Liver (tissue), 9 donors: Measurements from ENCODE around the gene RNU2-63P. TPM values are rescaled to one million over a fixed set of nuclear protein-coding genes. Genes with fewer than 3 reads are reported as not detected.

Experiments used
- DNase-seq: peaks from one replicate; pipeline ENCODE4 v3.0.0-alpha.2; 2017; ENCODE audit warnings: low spot score
- H3K27ac ChIP-seq, 2 donors: one replicate each; pipeline ENCODE4 v1.7.0; 2013; ENCODE audit warnings: inconsistent platforms in 2 of 2, low read length in 2 of 2, control low read depth in 1 of 2, low read depth in 1 of 2, mild to moderate bottlenecking in 1 of 2
- H3K27me3 ChIP-seq, 4 donors: one replicate each; pipeline versions ENCODE4 v1.6.1 to v1.7.0; 2013; ENCODE audit warnings: low read length in 3 of 4, inconsistent platforms in 1 of 4, mild to moderate bottlenecking in 1 of 4, moderate library complexity in 1 of 4; ENCODE audit not compliant: control insufficient read depth in 4 of 4, insufficient read depth in 4 of 4
- H3K36me3 ChIP-seq, 4 donors: one replicate each; pipeline versions ENCODE4 v1.6.1 to v1.7.0; 2013; ENCODE audit warnings: low read length in 3 of 4, mild to moderate bottlenecking in 3 of 4, low read depth in 1 of 4, moderate library complexity in 1 of 4; ENCODE audit not compliant: control insufficient read depth in 4 of 4, insufficient read depth in 3 of 4
- H3K4me1 ChIP-seq, 4 donors: one replicate each; pipeline versions ENCODE4 v1.6.1 to v1.7.0; 2013; ENCODE audit warnings: low read length in 3 of 4, mild to moderate bottlenecking in 3 of 4, moderate library complexity in 1 of 4; ENCODE audit not compliant: control insufficient read depth in 4 of 4, insufficient read depth in 4 of 4
- H3K4me3 ChIP-seq, 3 donors: one replicate each; pipeline versions ENCODE4 v1.6.1 to v1.7.0; 2013; ENCODE audit warnings: low read length in 3 of 3, control low read depth in 1 of 3, low read depth in 1 of 3, mild to moderate bottlenecking in 1 of 3
- H3K9ac ChIP-seq, 2 donors: one replicate each; pipeline ENCODE4 v1.7.0; 2013; ENCODE audit warnings: low read length in 2 of 2, mild to moderate bottlenecking in 2 of 2, moderate library complexity in 2 of 2, control low read depth in 1 of 2, low read depth in 1 of 2
- H3K9me3 ChIP-seq, 4 donors: one replicate each; pipeline versions ENCODE4 v1.6.1 to v1.7.0; 2013; ENCODE audit warnings: low read length in 3 of 4; ENCODE audit not compliant: control insufficient read depth in 4 of 4
- ATF3 ChIP-seq: IDR thresholded peaks from 2 replicates; pipeline ENCODE4 v1.6.1; 2016; ENCODE audit warnings: antibody characterized with exemption
- CTCF ChIP-seq: fragments of 150-350 bp; IDR thresholded peaks from 2 replicates; pipeline ENCODE4 v1.5.1; 2017; ENCODE audit warnings: improper control_type of control experiment, low read depth, low read length; ENCODE audit not compliant: missing input control
- EGR1 ChIP-seq, 2 donors: IDR thresholded peaks; 2 replicates each; pipeline ENCODE4 v1.6.1; 2016 to 2018; ENCODE audit warnings: antibody characterized with exemption in 2 of 2, low read depth in 2 of 2
- FOXA1 ChIP-seq: IDR thresholded peaks from 2 replicates; pipeline ENCODE4 v1.6.1; 2016; ENCODE audit warnings: antibody characterized with exemption
- FOXA2 ChIP-seq: IDR thresholded peaks from 2 replicates; pipeline ENCODE4 v1.6.1; 2016; ENCODE audit warnings: antibody characterized with exemption
- GABPA ChIP-seq, 2 donors: IDR thresholded peaks in 1 of 2; conservative IDR thresholded peaks in 1 of 2; 2 replicates each; pipeline ENCODE4 v1.6.1; 2016; ENCODE audit warnings: antibody characterized with exemption in 2 of 2, mild to moderate bottlenecking in 1 of 2, moderate library complexity in 1 of 2
- HNF4A ChIP-seq, 2 donors: conservative IDR thresholded peaks; 2 replicates each; pipeline ENCODE4 v1.6.1; 2016; ENCODE audit warnings: antibody characterized with exemption in 2 of 2, mild to moderate bottlenecking in 2 of 2
- HNF4G ChIP-seq: IDR thresholded peaks from 2 replicates; pipeline ENCODE4 v1.6.1; 2016; ENCODE audit warnings: antibody characterized with exemption
- JUND ChIP-seq, 2 donors: IDR thresholded peaks; 2 replicates each; pipeline ENCODE4 v1.6.1; 2016; ENCODE audit warnings: antibody characterized with exemption in 2 of 2
- MAX ChIP-seq: IDR thresholded peaks from 2 replicates; pipeline ENCODE4 v1.6.1; 2016; ENCODE audit warnings: antibody characterized with exemption
- NR2F2 ChIP-seq: IDR thresholded peaks from 2 replicates; pipeline ENCODE4 v1.6.1; 2016; ENCODE audit warnings: antibody characterized with exemption
- RAD21 ChIP-seq, 2 donors: IDR thresholded peaks; 2 replicates each; pipeline ENCODE4 v1.6.1; 2016; ENCODE audit warnings: antibody characterized with exemption in 2 of 2, mild to moderate bottlenecking in 2 of 2
- REST ChIP-seq: IDR thresholded peaks from 2 replicates; pipeline ENCODE4 v1.6.1; 2016; ENCODE audit warnings: antibody characterized with exemption, mild to moderate bottlenecking
- RXRA ChIP-seq, 2 donors: IDR thresholded peaks; 2 replicates each; pipeline ENCODE4 v1.6.1; 2017 to 2018; ENCODE audit warnings: antibody characterized with exemption in 2 of 2, mild to moderate bottlenecking in 1 of 2
- SP1 ChIP-seq: IDR thresholded peaks from 2 replicates; pipeline ENCODE4 v1.6.1; 2018; ENCODE audit warnings: antibody characterized with exemption, mild to moderate bottlenecking
- TAF1 ChIP-seq: conservative IDR thresholded peaks from 2 replicates; pipeline ENCODE4 v1.6.1; 2016; ENCODE audit warnings: antibody characterized with exemption, mild to moderate bottlenecking
- YY1 ChIP-seq: IDR thresholded peaks from 2 replicates; pipeline ENCODE4 v1.6.1; 2016; ENCODE audit warnings: antibody characterized with exemption, mild to moderate bottlenecking
- WGBS: extraction: QIAGEN DNeasy Blood & Tissue Kit; methylation state at CpG from one replicate; pipeline ENCODE4 v1.1.7; 2013; 5-methylcytosine and 5-hydroxymethylcytosine counted together
- polyA plus RNA-seq, 2 donors: library from polyadenylated mRNA; stranded (reverse) in 1 of 2; unstranded in 1 of 2; fragments of 200-250 nt in 1 of 2; fragments of >200 nt in 1 of 2; fragmentation: Nextera tagmentation in 1 of 2; extraction: Ambion mirVana in 1 of 2; gene quantifications; one replicate each; pipeline versions ENCODE4 v1.2.1 to v1.2.3, GENCODE V29; 2013 to 2015
- total RNA-seq, 2 donors: library from RNA; depleted of rRNA; stranded (reverse); fragments of >200 nt; gene quantifications; one replicate each; pipeline ENCODE4 v1.2.3, GENCODE V29; 2014
- donor health status: healthy.
- donor health status: healthy.
- donor health status: healthy.
- donor health status: healthy.
- donor health status: healthy.

Gene RNU2-63P
- total and polyA plus RNA-seq, 4 donors = not detected

- no peaks in the 10 kb centered on the region for H3K4me1 ChIP-seq
- H3K9ac ChIP-seq = no peak overlapping the region
- no peak for DNase-seq
- 90% methylated on average over 10 of the region's 10 CpGs for WGBS
- peaks cover 2 to 22% (median 19%) of the 10 kb centered on the region in 4 donors for H3K36me3 ChIP-seq
- no peak overlapping the region for H3K4me3 ChIP-seq
- H3K27ac ChIP-seq = no peak overlapping the region
- no peaks in the 10 kb centered on the region for H3K27me3 ChIP-seq
- no peaks in the 10 kb centered on the region for H3K9me3 ChIP-seq
- no peak for TF ChIP-seq RXRA (IDR thresholded peaks at IDR 0.05)
- no peak for TF ChIP-seq GABPA (IDR thresholded peaks at IDR 0.05 in 1 of 2, conservative IDR thresholded peaks at IDR 0.05 in 1 of 2)
- no peak for TF ChIP-seq NR2F2
- no peak for TF ChIP-seq HNF4G
These were observed 11.5 kb upstream of the RNU2-63P start for GRCh38 chr2:88027697-88028389.

- DNase-seq = no peak
- Histone ChIP-seq H3K27ac (no peak overlapping the region), H3K4me3 (no peak overlapping the region), H3K4me1 (no peaks in the 10 kb centered on the region), H3K9ac (no peak overlapping the region), H3K36me3 (peaks cover 2 to 13% (median 6%) of the 10 kb centered on the region in 4 donors), H3K27me3 (no peaks in the 10 kb centered on the region), H3K9me3 (no peaks in the 10 kb centered on the region)
- TF ChIP-seq RXRA (IDR thresholded peaks at IDR 0.05) (no peak), TAF1 (no peak), GABPA (IDR thresholded peaks at IDR 0.05 in 1 of 2, conservative IDR thresholded peaks at IDR 0.05 in 1 of 2) (no peak), RAD21 (IDR thresholded peaks at IDR 0.05) (no peak), EGR1 (IDR thresholded peaks at IDR 0.05; ENCODE audit: low read depth in 2 of 2) (no peak), JUND (IDR thresholded peaks at IDR 0.05) (no peak), CTCF (no peak), FOXA2 (no peak), NR2F2 (no peak), FOXA1 (no peak), MAX (no peak), SP1 (no peak), HNF4A (conservative IDR thresholded peaks at IDR 0.05) (no peak), ATF3 (no peak), HNF4G (no peak), YY1 (no peak), REST (no peak)
- WGBS = 85% methylated on average over 6 of the region's 6 CpGs
These were observed 8.2 kb upstream of the RNU2-63P start for GRCh38 chr2:88024509-88024908.
